ENCODE measurements around the gene FAM234A.
"Not testable (repeated sequence)": the region's sequence is repeated elsewhere in the genome, so short reads cannot be mapped to it uniquely, and the experiment has no call there.

The FAM234A gene

GRCh38 chr16:253833-254232 is 19.2 kb downstream of the FAM234A start:
- H3K27ac ChIP-seq, result no peak overlapping the region
- no peak for DNase-seq (ENCODE audit: low spot score)
- H3K4me3 ChIP-seq, result no peak overlapping the region
- no peak for TF ChIP-seq CTCF (IDR thresholded peaks at IDR 0.05)

GRCh38 chr16:254461-254860 is 19.8 kb downstream of the FAM234A start:
- Histone ChIP-seq H3K4me3 (no peak overlapping the region), H3K27ac (no peak overlapping the region)
- DNase-seq (ENCODE audit: low spot score), result no peak
- no peak for TF ChIP-seq CTCF (IDR thresholded peaks at IDR 0.05)

- no peak overlapping the region for H3K27ac ChIP-seq
- TF ChIP-seq CTCF (IDR thresholded peaks at IDR 0.05), result no peak
- DNase-seq (ENCODE audit: low spot score), result no peak
- H3K4me3 ChIP-seq, result no peak overlapping the region
Observed at GRCh38 chr16:255183-255582, 20.6 kb downstream of the FAM234A start.

GRCh38 chr16:258091-258490 is 23.5 kb downstream of the FAM234A start:
- not testable (repeated sequence) for H3K27ac ChIP-seq

GRCh38 chr16:259226-259625 is 24.6 kb downstream of the FAM234A start:
- H3K27ac ChIP-seq, result no peak overlapping the region
- no peak for TF ChIP-seq CTCF (IDR thresholded peaks at IDR 0.05)
- DNase-seq (ENCODE audit: low spot score), result no peak
- no peak overlapping the region for H3K4me3 ChIP-seq

More at GRCh38 chr16:258091-258490, 23.5 kb downstream of the FAM234A start:
- not testable (repeated sequence) for H3K4me3 ChIP-seq; DNase-seq (ENCODE audit: low spot score)

- no peak overlapping the region for H3K4me3 ChIP-seq
- no peak for DNase-seq (ENCODE audit: low spot score)
- H3K27ac ChIP-seq, result no peak overlapping the region
- TF ChIP-seq CTCF (IDR thresholded peaks at IDR 0.05), result no peak
Observed at GRCh38 chr16:259814-260253, 25.2 kb downstream of the FAM234A start.

- TF ChIP-seq CTCF (IDR thresholded peaks at IDR 0.05), result no peak
- DNase-seq (ENCODE audit: low spot score), result no peak
- no peak overlapping the region for H3K27ac ChIP-seq
- H3K4me3 ChIP-seq, result no peak overlapping the region
Observed at GRCh38 chr16:260326-260725, 25.7 kb downstream of the FAM234A start.

All from coronary artery (tissue), 2 donors.